ENCODE measurements around the gene OR6J1.

- no peak for TF ChIP-seq MAZ (IDR thresholded peaks at IDR 0.05; ENCODE audit: borderline replicate concordance, low read depth, low read length)
- no peak for TF ChIP-seq JUN (IDR thresholded peaks at IDR 0.05)
- TF ChIP-seq CEBPB (IDR thresholded peaks at IDR 0.05): no peak
- no peak for TF ChIP-seq MAFK (IDR thresholded peaks at IDR 0.05; ENCODE audit: partially characterized antibody)
- TF ChIP-seq E2F6 (IDR thresholded peaks at IDR 0.05; ENCODE audit: borderline replicate concordance, low read depth): no peak
- TF ChIP-seq RFX5 (IDR thresholded peaks at IDR 0.05): no peak
Measured at GRCh38 chr14:22622255-22622654, 21.9 kb downstream of the OR6J1 start.
